ENCODE measurements around the gene ZNF697. TPM values are rescaled to one million over a fixed set of nuclear protein-coding genes. Genes with fewer than 3 reads are reported as not detected.
"Not testable (repeated sequence)": the region's sequence is repeated elsewhere in the genome, so short reads cannot be mapped to it uniquely, and the experiment has no call there.

ZNF697 gene
- under 1 TPM in 3 of 5 donors, not detected in 2; 0.06 to 0.16 (median 0.09) TPM for total RNA-seq
- total RNA-seq (2013) = 0.04 TPM
- 0 to 13.1 (median 0.14) reads per million in 29 experiments for total RNA-seq

DNA sequence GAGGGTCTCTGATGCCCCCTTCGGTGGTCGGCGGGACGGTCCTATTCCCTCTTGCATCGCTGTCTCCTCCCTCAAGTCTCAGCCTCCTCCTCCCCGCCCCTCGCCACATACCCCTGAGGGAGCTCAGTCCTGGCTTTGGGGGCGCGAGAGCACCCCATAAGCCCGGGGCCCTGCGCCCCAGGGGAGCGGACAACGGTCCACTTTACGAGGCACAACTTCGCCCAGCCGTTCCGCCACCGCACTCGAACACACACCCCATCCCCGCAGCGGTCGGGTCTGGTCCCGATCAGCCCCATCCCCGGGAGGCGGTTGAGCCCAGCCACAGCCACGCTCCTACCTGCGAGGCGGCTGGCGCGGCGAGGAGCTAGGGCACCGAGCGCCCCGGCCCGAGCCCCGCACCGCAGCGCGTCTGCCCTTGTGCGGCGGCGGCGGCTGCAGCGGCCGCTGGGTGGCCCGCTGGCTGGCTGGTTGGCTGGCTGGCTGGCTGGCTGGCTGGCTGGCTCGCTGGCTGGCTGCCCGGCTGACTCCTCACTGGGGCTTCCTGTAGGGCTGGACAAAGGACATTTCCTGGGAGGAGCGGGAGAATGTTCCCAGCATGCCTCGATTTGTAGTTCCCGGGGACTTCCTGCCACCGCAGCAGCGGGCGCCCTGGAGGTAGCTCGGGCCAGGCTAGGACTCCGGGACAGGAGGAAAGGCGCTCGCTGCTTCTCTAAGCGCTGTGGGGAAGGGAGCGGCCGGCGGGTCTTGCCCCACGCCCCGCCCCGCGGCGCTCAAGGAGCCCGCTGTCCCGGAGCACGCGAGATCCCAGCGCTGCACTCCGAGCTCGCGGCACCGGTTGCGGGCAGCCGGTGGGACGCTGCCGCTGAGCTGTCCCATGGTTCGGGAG, at the start of gene ZNF697:
Gene ZNF697 (minus strand): TSS at position 533 of the 886 bp plus-strand sequence. CDS start 22,166 bp downstream, outside the sequence.
- Mint-ChIP-seq H3K4me1 (peaks cover 0 to 7% (median 5%) of the 10 kb centered on the region in 3 donors), H3K27ac (no peak within 1 kb of the TSS), H3K9me3 (no peaks in the 10 kb centered on the region), H3K27me3 (peaks cover 62 to 63% of the 10 kb centered on the region in 2 donors), H3K36me3 (no peaks in the 10 kb centered on the region), H3K4me3 (peak within 1 kb of the TSS; percentile 55 to 60 (median 58))
- H3K9me3 ChIP-seq = no peaks in the 10 kb centered on the region
- peak in 16 of 35 experiments; percentile 0 to 35 (median 8) for DNase-seq
- ATAC-seq (replicated peaks in 1 of 4) = peak; percentile 56 to 72 (median 67)
- H3K36me3 ChIP-seq (ENCODE audit: control insufficient read depth in 2 of 2, extremely low read depth in 1 of 2, insufficient read depth in 1 of 2, low read length in 1 of 2) = no peaks in the 10 kb centered on the region
- peaks cover 0 to 13% of the 10 kb centered on the region in 2 experiments for H3K4me1 ChIP-seq (ENCODE audit: control insufficient read depth in 1 of 2, extremely low read depth in 1 of 2, insufficient read depth in 2 of 2, low read length in 2 of 2)
- peaks cover 22 to 27% of the 10 kb centered on the region in 2 experiments for H3K27me3 ChIP-seq (replicated peaks in 1 of 2; ENCODE audit: control insufficient read depth in 2 of 2, extremely low read depth in 1 of 2, insufficient read depth in 2 of 2, low read length in 1 of 2)
- H3K27ac ChIP-seq (ENCODE audit: low read length) = no peak within 1 kb of the TSS
- POLR2A ChIA-PET = no interaction called here
- CTCF ChIA-PET = interaction anchor here in 1 of 2 donors (0.7 kb wide), 1 partner anchor 31 kb away, joined by 4 read pairs; no protein-coding TSS in a partner anchor
- peak within 1 kb of the TSS in 1 of 2 donors; percentile 80 for H3K4me3 ChIP-seq (ENCODE audit: control insufficient read depth in 1 of 2, extremely low read depth in 1 of 2, low read length in 1 of 2)
- 3% methylated on average over 71 of the region's 81 CpGs for WGBS (ENCODE audit: insufficient coverage)

DNA sequence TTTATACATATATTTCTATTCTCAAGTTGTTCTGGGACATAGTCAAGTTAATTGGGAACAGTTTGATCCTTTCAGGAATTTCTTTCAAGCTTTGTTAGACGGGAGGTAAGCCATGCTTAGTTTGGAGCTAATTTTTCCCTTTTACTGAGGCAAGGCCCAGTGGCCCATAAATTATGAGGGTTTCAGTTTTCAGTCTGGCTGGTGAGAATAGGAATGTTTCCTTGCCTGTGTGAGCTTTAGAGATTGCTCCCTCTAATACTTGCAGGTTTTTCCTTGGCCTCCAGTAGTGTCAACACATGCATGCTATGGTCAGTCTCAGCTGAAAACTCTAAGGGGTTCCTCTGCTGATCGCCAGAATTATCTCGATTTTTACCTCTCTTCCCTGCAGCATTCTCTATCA, 49.5 kb upstream of the ZNF697 start:
- 93% methylated on average over 2 of the region's 3 CpGs for WGBS (ENCODE audit: insufficient coverage)
- H3K4me1 Mint-ChIP-seq = no peaks in the 10 kb centered on the region
- ATAC-seq (replicated peaks in 1 of 4) (no peak), DNase-seq (no peak)
- peaks cover 3% of the 10 kb centered on the region for H3K36me3 Mint-ChIP-seq
- H3K27ac ChIP-seq (ENCODE audit: low read length) = no peak overlapping the region
- peaks cover 16 to 19% (median 18%) of the 10 kb centered on the region in 3 donors for H3K9me3 Mint-ChIP-seq
- CTCF ChIA-PET = no interaction called here
- H3K4me3 ChIP-seq (ENCODE audit: control insufficient read depth in 1 of 2, extremely low read depth in 1 of 2, low read length in 1 of 2) = no peak overlapping the region
- H3K27ac Mint-ChIP-seq = no peak overlapping the region
- no peaks in the 10 kb centered on the region for H3K36me3 ChIP-seq (ENCODE audit: control insufficient read depth in 2 of 2, extremely low read depth in 1 of 2, insufficient read depth in 1 of 2, low read length in 1 of 2)
- H3K4me3 Mint-ChIP-seq = no peak overlapping the region
- H3K27me3 ChIP-seq (replicated peaks in 1 of 2; ENCODE audit: control insufficient read depth in 2 of 2, extremely low read depth in 1 of 2, insufficient read depth in 2 of 2, low read length in 1 of 2) = peaks cover 0 to 5% of the 10 kb centered on the region in 2 experiments
- H3K4me1 ChIP-seq (ENCODE audit: control insufficient read depth in 1 of 2, extremely low read depth in 1 of 2, insufficient read depth in 2 of 2, low read length in 2 of 2) = no peaks in the 10 kb centered on the region
- no peaks in the 10 kb centered on the region for H3K9me3 ChIP-seq
- POLR2A ChIA-PET = no interaction called here
- H3K27me3 Mint-ChIP-seq = peaks cover 21 to 38% of the 10 kb centered on the region in 2 donors

DNA sequence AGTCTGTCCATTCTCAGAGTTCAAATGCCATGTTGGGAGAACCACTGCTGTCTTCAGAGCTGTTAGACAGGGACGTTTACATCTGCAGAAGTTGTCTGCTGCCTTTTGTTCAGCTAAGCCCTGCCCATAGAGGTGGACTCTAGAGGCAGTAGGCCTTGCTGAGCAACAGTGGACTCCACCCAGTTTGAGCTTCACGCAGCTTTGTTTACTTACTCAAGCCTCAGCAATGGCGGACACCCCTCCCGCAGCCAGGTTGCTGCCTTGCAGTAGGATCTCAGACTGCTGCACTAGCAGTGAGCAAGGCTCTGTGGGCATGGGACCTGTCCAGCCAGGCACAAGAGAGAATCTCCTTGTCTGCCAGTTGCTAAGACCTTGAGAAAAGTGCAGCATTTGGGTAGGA, 48.8 kb upstream of the ZNF697 start:
- H3K27ac ChIP-seq (ENCODE audit: low read length); DNase-seq; H3K27me3 ChIP-seq (replicated peaks in 1 of 2; ENCODE audit: control insufficient read depth in 2 of 2, extremely low read depth in 1 of 2, insufficient read depth in 2 of 2, low read length in 1 of 2); H3K36me3 ChIP-seq (ENCODE audit: control insufficient read depth in 2 of 2, extremely low read depth in 1 of 2, insufficient read depth in 1 of 2, low read length in 1 of 2); H3K4me3 ChIP-seq (ENCODE audit: control insufficient read depth in 1 of 2, extremely low read depth in 1 of 2, low read length in 1 of 2); ATAC-seq (replicated peaks in 1 of 4); H3K36me3 Mint-ChIP-seq; POLR2A ChIA-PET; H3K27ac Mint-ChIP-seq; H3K4me1 Mint-ChIP-seq; H3K9me3 ChIP-seq; H3K4me3 Mint-ChIP-seq; CTCF ChIA-PET; H3K4me1 ChIP-seq (ENCODE audit: control insufficient read depth in 1 of 2, extremely low read depth in 1 of 2, insufficient read depth in 2 of 2, low read length in 2 of 2): not testable (repeated sequence)
- Mint-ChIP-seq H3K27me3 (peaks cover 19 to 38% of the 10 kb centered on the region in 2 donors), H3K9me3 (peaks cover 9 to 12% (median 11%) of the 10 kb centered on the region in 3 donors)
- 88% methylated on average over 3 of the region's 4 CpGs for WGBS (ENCODE audit: insufficient coverage)

DNA sequence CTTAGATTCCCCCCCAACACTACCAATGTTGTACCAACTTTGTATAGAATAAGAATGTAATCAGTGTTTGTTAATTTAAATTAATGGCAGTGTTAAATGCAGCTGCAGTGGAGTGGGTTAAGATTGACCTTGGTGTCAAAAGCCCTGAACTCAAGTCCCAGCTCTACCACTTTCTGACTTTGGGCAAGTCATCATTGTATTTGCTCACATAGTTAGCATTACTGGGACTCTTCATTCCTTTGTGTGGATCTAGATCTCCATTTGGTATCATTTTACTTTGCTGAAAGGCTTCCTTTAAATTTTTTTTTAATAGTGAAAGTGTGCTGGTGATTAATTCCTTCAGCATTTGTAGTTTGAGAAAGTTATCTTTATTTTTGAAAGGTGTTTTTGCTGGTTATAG, 41.4 kb upstream of the ZNF697 start:
- Histone ChIP-seq H3K27me3 (replicated peaks in 1 of 2; ENCODE audit: control insufficient read depth in 2 of 2, extremely low read depth in 1 of 2, insufficient read depth in 2 of 2, low read length in 1 of 2) (peaks cover 0 to 3% of the 10 kb centered on the region in 2 experiments), H3K4me1 (ENCODE audit: control insufficient read depth in 1 of 2, extremely low read depth in 1 of 2, insufficient read depth in 2 of 2, low read length in 2 of 2) (no peaks in the 10 kb centered on the region), H3K36me3 (ENCODE audit: control insufficient read depth in 2 of 2, extremely low read depth in 1 of 2, insufficient read depth in 1 of 2, low read length in 1 of 2) (no peaks in the 10 kb centered on the region), H3K9me3 (no peaks in the 10 kb centered on the region), H3K4me3 (ENCODE audit: control insufficient read depth in 1 of 2, extremely low read depth in 1 of 2, low read length in 1 of 2) (no peak overlapping the region), H3K27ac (ENCODE audit: low read length) (no peak overlapping the region)
- Mint-ChIP-seq H3K4me3 (no peak overlapping the region), H3K9me3 (no peaks in the 10 kb centered on the region), H3K4me1 (no peaks in the 10 kb centered on the region), H3K27ac (no peak overlapping the region), H3K27me3 (peaks cover 5 to 6% of the 10 kb centered on the region in 2 donors), H3K36me3 (peaks cover 3% of the 10 kb centered on the region)
- no peak for ATAC-seq (replicated peaks in 1 of 4)
- CTCF ChIA-PET = no interaction called here
- no peak for DNase-seq
- POLR2A ChIA-PET = no interaction called here

DNA sequence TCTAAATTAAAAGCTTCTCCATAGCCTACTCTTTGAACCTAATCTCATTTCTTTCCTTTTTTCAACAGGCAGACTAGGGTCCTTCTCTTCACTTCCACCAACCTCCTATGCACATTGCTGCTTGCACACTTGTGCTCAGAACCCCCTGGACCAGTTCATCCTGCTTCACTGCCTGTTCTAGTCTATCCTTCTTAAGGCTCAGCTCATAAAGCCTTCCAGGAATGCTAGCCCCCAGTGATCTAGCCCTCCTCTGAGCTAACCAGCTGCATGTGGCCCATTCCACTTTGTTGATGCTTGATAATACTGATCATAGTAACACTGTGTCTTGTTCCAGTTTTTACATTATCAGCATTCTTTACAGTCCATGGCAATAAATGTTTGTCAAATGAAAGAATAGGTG, 40.7 kb upstream of the ZNF697 start:
- H3K4me1 ChIP-seq (ENCODE audit: control insufficient read depth in 1 of 2, extremely low read depth in 1 of 2, insufficient read depth in 2 of 2, low read length in 2 of 2) = no peaks in the 10 kb centered on the region
- no peak overlapping the region for H3K27ac ChIP-seq (ENCODE audit: low read length)
- no peak overlapping the region for H3K4me3 ChIP-seq (ENCODE audit: control insufficient read depth in 1 of 2, extremely low read depth in 1 of 2, low read length in 1 of 2)
- H3K36me3 ChIP-seq (ENCODE audit: control insufficient read depth in 2 of 2, extremely low read depth in 1 of 2, insufficient read depth in 1 of 2, low read length in 1 of 2) = no peaks in the 10 kb centered on the region
- ATAC-seq (replicated peaks in 1 of 4) = no peak
- no peaks in the 10 kb centered on the region for H3K36me3 Mint-ChIP-seq
- peaks cover 0 to 2% of the 10 kb centered on the region in 2 donors for H3K27me3 Mint-ChIP-seq
- no peaks in the 10 kb centered on the region for H3K4me1 Mint-ChIP-seq
- no peaks in the 10 kb centered on the region for H3K9me3 Mint-ChIP-seq
- DNase-seq = no peak
- no peaks in the 10 kb centered on the region for H3K9me3 ChIP-seq
- H3K27ac Mint-ChIP-seq = no peak overlapping the region
- no peak overlapping the region for H3K4me3 Mint-ChIP-seq
- H3K27me3 ChIP-seq (replicated peaks in 1 of 2; ENCODE audit: control insufficient read depth in 2 of 2, extremely low read depth in 1 of 2, insufficient read depth in 2 of 2, low read length in 1 of 2) = peaks cover 0 to 3% of the 10 kb centered on the region in 2 experiments
- ChIA-PET POLR2A (interaction anchor here in 1 of 2 donors (0.6 kb wide), 1 partner anchor 36 kb away, joined by 3 read pairs; no protein-coding TSS in a partner anchor), CTCF (no interaction called here)

DNA sequence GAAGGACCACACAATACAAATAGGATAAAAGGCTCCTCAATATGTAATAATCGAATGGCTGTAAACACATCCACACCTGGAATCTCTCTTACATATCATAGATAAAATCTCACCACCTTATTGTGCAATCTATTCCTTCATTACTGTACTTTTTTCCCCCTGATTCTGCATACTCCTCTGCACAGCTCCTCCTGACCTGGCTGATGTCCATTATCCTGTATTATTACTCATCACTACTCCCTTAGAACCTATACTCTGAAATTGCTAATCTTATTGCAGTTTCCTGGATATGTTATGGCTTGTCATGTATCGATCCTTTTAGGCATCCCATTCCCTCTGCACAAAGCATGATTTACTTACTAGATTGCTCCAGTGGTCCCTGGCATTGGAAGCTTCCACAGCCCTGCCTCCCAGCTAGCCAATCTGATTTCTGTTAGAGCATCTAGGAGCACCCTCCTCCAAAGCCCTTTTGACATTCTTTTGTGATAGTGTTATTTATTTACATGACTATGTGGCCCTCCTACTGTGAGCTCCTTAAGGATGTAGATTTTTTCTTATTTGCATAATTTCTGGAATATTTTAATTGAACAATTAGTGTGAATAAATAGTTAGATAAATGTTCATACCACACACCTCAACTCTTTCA, 39.5 kb upstream of the ZNF697 start:
- H3K4me3 ChIP-seq (ENCODE audit: control insufficient read depth in 1 of 2, extremely low read depth in 1 of 2, low read length in 1 of 2) = no peak overlapping the region
- DNase-seq (no peak), ATAC-seq (replicated peaks in 1 of 4) (no peak)
- 67% methylated on average over 1 of the region's 2 CpGs for whole genome bisulfite sequencing (ENCODE audit: insufficient coverage)
- H3K27me3 ChIP-seq (replicated peaks in 1 of 2; ENCODE audit: control insufficient read depth in 2 of 2, extremely low read depth in 1 of 2, insufficient read depth in 2 of 2, low read length in 1 of 2) = peaks cover 0 to 3% of the 10 kb centered on the region in 2 experiments
- Mint-ChIP-seq H3K4me1 (no peaks in the 10 kb centered on the region), H3K27me3 (peaks cover 0 to 2% of the 10 kb centered on the region in 2 donors), H3K36me3 (no peaks in the 10 kb centered on the region), H3K27ac (no peak overlapping the region), H3K4me3 (no peak overlapping the region), H3K9me3 (no peaks in the 10 kb centered on the region)
- POLR2A ChIA-PET = no interaction called here
- no peaks in the 10 kb centered on the region for H3K4me1 ChIP-seq (ENCODE audit: control insufficient read depth in 1 of 2, extremely low read depth in 1 of 2, insufficient read depth in 2 of 2, low read length in 2 of 2)
- CTCF ChIA-PET = interaction anchor here in 1 of 2 donors (1.0 kb wide), 1 partner anchor 8 kb away, joined by 3 read pairs; no protein-coding TSS in a partner anchor
- no peaks in the 10 kb centered on the region for H3K9me3 ChIP-seq
- H3K36me3 ChIP-seq (ENCODE audit: control insufficient read depth in 2 of 2, extremely low read depth in 1 of 2, insufficient read depth in 1 of 2, low read length in 1 of 2) = no peaks in the 10 kb centered on the region
- no peak overlapping the region for H3K27ac ChIP-seq (ENCODE audit: low read length)

Measured in T-cell (primary cell).